ENCODE results near the gene KRT24. TPM values are rescaled to one million over a fixed set of nuclear protein-coding genes. Genes with fewer than 3 reads are reported as not detected.

The KRT24 gene
- total RNA-seq, 2 donors from 2014 or later, result not detected

DNA sequence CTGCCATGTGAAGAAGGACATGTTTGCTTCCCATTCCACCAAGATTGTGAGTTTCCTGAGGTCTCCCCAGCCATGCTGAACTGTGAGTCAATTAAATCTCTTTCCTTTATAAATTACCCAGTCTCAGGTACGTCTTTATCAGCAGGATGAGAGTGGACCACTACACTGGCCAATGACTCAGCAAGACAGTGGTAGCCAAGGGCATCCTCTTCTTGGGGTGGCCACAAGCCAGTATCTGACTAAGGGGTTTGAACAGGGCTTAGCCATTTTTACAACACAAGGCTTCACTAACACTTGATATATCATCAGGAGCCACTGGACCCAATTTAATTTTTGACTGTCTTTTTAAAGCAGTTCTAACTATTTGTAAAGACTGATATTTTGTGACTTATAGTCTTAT, 21.1 kb upstream of the KRT24 start:
- TF ChIP-seq POLR2A (IDR thresholded peaks at IDR 0.05) (no peak), POLR2AphosphoS5 (IDR thresholded peaks at IDR 0.05) (no peak)
- TF ChIP-seq, protein P1, sequence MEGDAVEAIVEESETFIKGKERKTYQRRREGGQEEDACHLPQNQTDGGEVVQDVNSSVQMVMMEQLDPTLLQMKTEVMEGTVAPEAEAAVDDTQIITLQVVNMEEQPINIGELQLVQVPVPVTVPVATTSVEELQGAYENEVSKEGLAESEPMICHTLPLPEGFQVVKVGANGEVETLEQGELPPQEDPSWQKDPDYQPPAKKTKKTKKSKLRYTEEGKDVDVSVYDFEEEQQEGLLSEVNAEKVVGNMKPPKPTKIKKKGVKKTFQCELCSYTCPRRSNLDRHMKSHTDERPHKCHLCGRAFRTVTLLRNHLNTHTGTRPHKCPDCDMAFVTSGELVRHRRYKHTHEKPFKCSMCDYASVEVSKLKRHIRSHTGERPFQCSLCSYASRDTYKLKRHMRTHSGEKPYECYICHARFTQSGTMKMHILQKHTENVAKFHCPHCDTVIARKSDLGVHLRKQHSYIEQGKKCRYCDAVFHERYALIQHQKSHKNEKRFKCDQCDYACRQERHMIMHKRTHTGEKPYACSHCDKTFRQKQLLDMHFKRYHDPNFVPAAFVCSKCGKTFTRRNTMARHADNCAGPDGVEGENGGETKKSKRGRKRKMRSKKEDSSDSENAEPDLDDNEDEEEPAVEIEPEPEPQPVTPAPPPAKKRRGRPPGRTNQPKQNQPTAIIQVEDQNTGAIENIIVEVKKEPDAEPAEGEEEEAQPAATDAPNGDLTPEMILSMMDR (IDR thresholded peaks at IDR 0.05), result no peak
- Histone ChIP-seq H3K27ac (no peak overlapping the region), H3K27me3 (replicated peaks; ENCODE audit: insufficient read depth) (no peaks in the 10 kb centered on the region), H3K4me1 (replicated peaks) (no peaks in the 10 kb centered on the region), H3K9me3 (no peaks in the 10 kb centered on the region), H3K36me3 (no peaks in the 10 kb centered on the region), H3K4me3 (no peak overlapping the region)
- no peak for DNase-seq (ENCODE audit: low spot score)
- 79% methylated on average over 1 of the region's 1 CpG for WGBS
- intact Hi-C loops (cut with DNase I), result loop anchor here (10.0 kb wide), 1 partner anchor 100 kb away; no protein-coding TSS in a partner anchor

DNA sequence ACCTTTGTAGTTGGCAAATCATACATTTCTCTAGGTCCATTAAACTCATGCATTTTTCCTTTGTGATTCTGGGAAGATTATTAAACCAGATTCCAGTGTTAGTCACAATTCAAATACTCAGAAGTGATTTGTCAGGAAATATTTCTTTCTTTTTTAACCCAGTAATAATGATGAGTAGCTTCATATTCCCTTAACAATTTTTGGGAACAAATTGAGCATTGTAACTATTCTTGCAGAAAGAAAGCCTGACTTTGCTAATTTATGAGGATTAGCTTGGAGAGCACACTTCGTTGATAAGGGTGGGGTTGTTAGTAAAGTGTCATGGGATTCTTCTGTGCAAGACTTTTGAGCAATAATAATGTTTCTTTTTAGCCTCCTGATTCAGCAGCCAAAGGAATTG, 18.7 kb upstream of the KRT24 start:
- DNase-seq (ENCODE audit: low spot score), result no peak
- no peaks in the 10 kb centered on the region for H3K4me1 ChIP-seq (replicated peaks)
- 77% methylated on average over 1 of the region's 1 CpG for WGBS
- no peaks in the 10 kb centered on the region for H3K27me3 ChIP-seq (replicated peaks; ENCODE audit: insufficient read depth)
- H3K9me3 ChIP-seq, result no peaks in the 10 kb centered on the region
- TF ChIP-seq POLR2A (IDR thresholded peaks at IDR 0.05), result no peak
- TF ChIP-seq, protein P1 (IDR thresholded peaks at IDR 0.05), result no peak
- no peak for TF ChIP-seq POLR2AphosphoS5 (IDR thresholded peaks at IDR 0.05)
- H3K36me3 ChIP-seq, result no peaks in the 10 kb centered on the region
- intact Hi-C loops (cut with DNase I), result loop anchor here (10.0 kb wide), 1 partner anchor 97 kb away; no protein-coding TSS in a partner anchor
- H3K4me3 ChIP-seq, result no peak overlapping the region
- H3K27ac ChIP-seq, result no peak overlapping the region

DNA sequence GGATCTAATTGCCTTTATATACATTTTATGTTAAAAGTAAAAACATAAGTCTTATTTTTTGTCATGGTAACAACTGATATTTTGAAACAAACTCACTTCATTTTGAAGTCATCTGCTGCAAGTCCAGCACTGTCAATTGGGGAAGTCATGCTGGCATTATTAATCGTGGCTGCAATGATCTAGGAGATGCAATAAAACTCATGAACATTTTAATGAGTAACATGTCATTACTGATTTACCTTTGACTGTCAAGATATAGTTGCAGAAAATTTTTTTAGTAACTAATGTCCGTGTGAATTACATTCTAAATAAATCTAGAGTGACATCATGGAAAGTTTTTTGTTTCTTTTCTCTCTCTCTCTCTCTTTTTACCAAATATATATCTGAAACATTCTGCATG, 17.3 kb upstream of the KRT24 start:
- H3K4me3 ChIP-seq, result no peak overlapping the region
- no peaks in the 10 kb centered on the region for H3K27me3 ChIP-seq (replicated peaks; ENCODE audit: insufficient read depth)
- TF ChIP-seq POLR2A (IDR thresholded peaks at IDR 0.05) (no peak), POLR2AphosphoS5 (IDR thresholded peaks at IDR 0.05) (no peak)
- TF ChIP-seq, protein P1 (IDR thresholded peaks at IDR 0.05), result no peak
- DNase-seq (ENCODE audit: low spot score), result no peak
- H3K27ac ChIP-seq, result no peak overlapping the region
- H3K36me3 ChIP-seq, result no peaks in the 10 kb centered on the region
- WGBS, result 18% methylated on average over 2 of the region's 2 CpGs
- H3K4me1 ChIP-seq (replicated peaks), result no peaks in the 10 kb centered on the region
- no peaks in the 10 kb centered on the region for H3K9me3 ChIP-seq
- intact Hi-C loops (cut with DNase I), result loop anchor here (10.0 kb wide), 1 partner anchor 96 kb away; no protein-coding TSS in a partner anchor

DNA sequence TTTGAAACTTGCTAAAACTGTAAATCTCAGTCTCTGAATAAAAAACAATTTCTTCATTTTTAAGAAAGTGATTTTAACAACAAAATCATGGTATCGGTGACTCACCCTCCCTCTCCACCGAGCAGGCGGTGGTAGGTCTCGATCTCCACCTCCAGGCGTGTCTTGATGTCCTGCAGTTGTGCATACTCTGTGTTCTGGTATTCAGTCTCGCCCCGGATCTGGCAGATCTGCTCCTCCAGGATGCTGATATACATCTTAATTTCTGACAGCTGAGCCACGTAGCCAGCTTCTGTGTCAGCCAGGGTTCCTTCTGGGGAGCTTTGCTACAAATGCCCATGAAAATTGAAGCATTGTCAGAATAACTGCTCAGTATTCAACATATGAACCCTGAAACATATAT, 15.4 kb upstream of the KRT24 start:
- Histone ChIP-seq H3K9me3 (no peaks in the 10 kb centered on the region), H3K27ac (no peak overlapping the region), H3K4me1 (replicated peaks) (no peaks in the 10 kb centered on the region), H3K27me3 (replicated peaks; ENCODE audit: insufficient read depth) (no peaks in the 10 kb centered on the region), H3K36me3 (no peaks in the 10 kb centered on the region), H3K4me3 (no peak overlapping the region)
- 4% methylated on average over 8 of the region's 8 CpGs for WGBS
- intact Hi-C loops (cut with DNase I), result no loop called here
- DNase-seq (ENCODE audit: low spot score), result no peak
- no peak for TF ChIP-seq POLR2AphosphoS5 (IDR thresholded peaks at IDR 0.05)
- TF ChIP-seq POLR2A (IDR thresholded peaks at IDR 0.05), result no peak
- TF ChIP-seq, protein P1 (IDR thresholded peaks at IDR 0.05), result no peak

DNA sequence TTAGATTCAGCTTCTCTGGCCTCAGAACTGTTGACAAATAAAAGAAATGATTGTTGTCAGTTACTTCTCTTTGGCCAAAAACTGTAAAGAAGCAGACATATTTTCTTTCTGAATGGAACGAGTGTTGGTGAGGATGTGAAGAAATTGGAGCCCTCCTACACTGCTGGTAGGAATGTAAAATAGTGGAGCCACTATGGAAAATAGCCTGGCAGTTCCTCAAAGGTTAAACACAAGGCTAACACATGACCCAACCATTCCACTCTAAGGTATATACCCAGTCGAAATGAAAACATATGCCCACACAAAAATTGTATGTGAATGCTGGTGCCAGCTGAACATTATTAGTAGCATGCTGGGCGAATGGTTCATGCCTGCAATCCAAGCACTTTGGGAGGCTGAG, 14.2 kb upstream of the KRT24 start:
- no peak overlapping the region for H3K4me3 ChIP-seq
- no peaks in the 10 kb centered on the region for H3K4me1 ChIP-seq (replicated peaks)
- H3K9me3 ChIP-seq, result no peaks in the 10 kb centered on the region
- TF ChIP-seq, protein P1 (IDR thresholded peaks at IDR 0.05), result no peak
- TF ChIP-seq POLR2A (IDR thresholded peaks at IDR 0.05) (no peak), POLR2AphosphoS5 (IDR thresholded peaks at IDR 0.05) (no peak)
- intact Hi-C loops (cut with DNase I), result no loop called here
- H3K36me3 ChIP-seq, result no peaks in the 10 kb centered on the region
- no peak for DNase-seq (ENCODE audit: low spot score)
- WGBS, result 72% methylated on average over 3 of the region's 3 CpGs
- no peak overlapping the region for H3K27ac ChIP-seq
- H3K27me3 ChIP-seq (replicated peaks; ENCODE audit: insufficient read depth), result no peaks in the 10 kb centered on the region

Data from prostate gland (tissue), 2 donors.